ENCODE measurements around the gene SNTG2. TPM values are rescaled to one million over a fixed set of nuclear protein-coding genes. Genes with fewer than 3 reads are reported as not detected.
A peak's percentile ranks its signal among the peaks of the same experiment; 100 is the strongest.

SNTG2 gene
- total RNA-seq, 3 donors from 2014 or later (not counting 1 experiment from before 2014, with no cell fraction given): not detected

- intact Hi-C loops (cut with micrococcal nuclease): no loop called here
- Histone ChIP-seq H3K9me3 (ENCODE audit: control insufficient read depth, insufficient read depth, low read length) (no peaks in the 10 kb centered on the region), H3K4me3 (ENCODE audit: low read length) (no peak overlapping the region), H3K4me1 (ENCODE audit: control insufficient read depth, insufficient read depth, low read length) (no peaks in the 10 kb centered on the region), H3K27ac (ENCODE audit: low read length) (no peak overlapping the region), H3K27me3 (ENCODE audit: control insufficient read depth, insufficient read depth, low read length) (no peaks in the 10 kb centered on the region), H3K36me3 (ENCODE audit: control insufficient read depth, insufficient read depth, low read length) (no peaks in the 10 kb centered on the region)
- DNase-seq: no peak
- TF ChIP-seq CTCF (IDR thresholded peaks at IDR 0.05): no peak
- ATAC-seq: no peak
- WGBS (ENCODE audit: insufficient coverage): 64% methylated on average over 8 of the region's 8 CpGs
- Mint-ChIP-seq H3K4me3 (no peak overlapping the region), H3K27ac (no peak overlapping the region), H3K27me3 (ENCODE audit: low read depth in 2 of 2) (peaks cover 0 to 9% of the 10 kb centered on the region in 2 donors), H3K36me3 (no peaks in the 10 kb centered on the region), H3K9me3 (no peaks in the 10 kb centered on the region), H3K4me1 (no peaks in the 10 kb centered on the region)
Measured at GRCh38 chr2:1097101-1097500, 146.5 kb downstream of the SNTG2 start.

- ATAC-seq: peak in 1 of 3 donors; percentile 45
- H3K4me3 ChIP-seq (ENCODE audit: low read length): no peak overlapping the region
- Mint-ChIP-seq H3K27me3 (ENCODE audit: low read depth in 2 of 2) (peaks cover 0 to 10% of the 10 kb centered on the region in 2 donors), H3K4me1 (no peaks in the 10 kb centered on the region), H3K27ac (no peak overlapping the region), H3K4me3 (no peak overlapping the region), H3K9me3 (no peaks in the 10 kb centered on the region), H3K36me3 (no peaks in the 10 kb centered on the region)
- no peaks in the 10 kb centered on the region for H3K36me3 ChIP-seq (ENCODE audit: control insufficient read depth, insufficient read depth, low read length)
- intact Hi-C loops (cut with micrococcal nuclease): no loop called here
- 63% methylated on average over 2 of the region's 2 CpGs for WGBS (ENCODE audit: insufficient coverage)
- no peak overlapping the region for H3K27ac ChIP-seq (ENCODE audit: low read length)
- no peaks in the 10 kb centered on the region for H3K9me3 ChIP-seq (ENCODE audit: control insufficient read depth, insufficient read depth, low read length)
- DNase-seq: no peak
- no peaks in the 10 kb centered on the region for H3K27me3 ChIP-seq (ENCODE audit: control insufficient read depth, insufficient read depth, low read length)
- H3K4me1 ChIP-seq (ENCODE audit: control insufficient read depth, insufficient read depth, low read length): no peaks in the 10 kb centered on the region
- TF ChIP-seq CTCF (IDR thresholded peaks at IDR 0.05): no peak
Measured at GRCh38 chr2:1099418-1099817, 148.8 kb downstream of the SNTG2 start.

- no peaks in the 10 kb centered on the region for H3K36me3 Mint-ChIP-seq
- no peak for ATAC-seq
Measured at GRCh38 chr2:1101011-1101782, 150.5 kb downstream of the SNTG2 start.

More at GRCh38 chr2:1101011-1101782, 150.5 kb downstream of the SNTG2 start:
- H3K36me3 ChIP-seq (ENCODE audit: control insufficient read depth, insufficient read depth, low read length): no peaks in the 10 kb centered on the region
- no peaks in the 10 kb centered on the region for H3K4me1 ChIP-seq (ENCODE audit: control insufficient read depth, insufficient read depth, low read length)
- TF ChIP-seq CTCF (IDR thresholded peaks at IDR 0.05): no peak
- no peak overlapping the region for H3K4me3 Mint-ChIP-seq
- H3K27me3 ChIP-seq (ENCODE audit: control insufficient read depth, insufficient read depth, low read length): no peaks in the 10 kb centered on the region
- no peak overlapping the region for H3K4me3 ChIP-seq (ENCODE audit: low read length)
- no peak for DNase-seq
- 82% methylated on average over 10 of the region's 10 CpGs for WGBS (ENCODE audit: insufficient coverage)
- H3K27ac Mint-ChIP-seq: no peak overlapping the region
- no peaks in the 10 kb centered on the region for H3K4me1 Mint-ChIP-seq
- H3K9me3 ChIP-seq (ENCODE audit: control insufficient read depth, insufficient read depth, low read length): no peaks in the 10 kb centered on the region
- no peak overlapping the region for H3K27ac ChIP-seq (ENCODE audit: low read length)
- no peaks in the 10 kb centered on the region for H3K9me3 Mint-ChIP-seq
- H3K27me3 Mint-ChIP-seq (ENCODE audit: low read depth in 2 of 2): peaks cover 0 to 10% of the 10 kb centered on the region in 2 donors
- intact Hi-C loops (cut with micrococcal nuclease): no loop called here

Data from natural killer cell (primary cell).